Heart left ventricle (tissue), 13 donors: ENCODE measurements around the gene ACSL4.

ENCODE experiments used
- POLR2A ChIP-seq, 2 donors: fragments of 450-650 bp; IDR thresholded peaks; one replicate each; pipeline ENCODE4 v1.6.1; 2017; ENCODE audit warnings: antibody characterized with exemption in 2 of 2, mild to moderate bottlenecking in 2 of 2, moderate library complexity in 2 of 2
- TF ChIP-seq, protein P1 (sequence below), 12 donors: fragments of 200-600 bp; sonication (generic) in 4 of 12; IDR thresholded peaks; one replicate each; pipeline versions ENCODE4 v1.5.0 to v1.8.0; 2018 to 2022; ENCODE audit warnings: antibody characterized with exemption in 12 of 12, mild to moderate bottlenecking in 5 of 12
- donor health status: ischemic (EF 13 %, LVEDD 7.1; RV severe dilation, severe dysfunction).
- donor health status: DM: no; HTN: yes; CAD: no.
- donor health status: DM: no; HTN: no; CAD: no.
- donor health status: ischemic (EF 25% LVEDD 6.9; RV normal size, moderate dysfunction).
- donor health status: ischemic (EF 25% LVEDD 5.7; RV mildly dilated, moderate dysfunction).
- donor health status: ischemic (EF 35%, LVEDD 5.7; RV mildly dilated, moderate dysfunction).
- donor health status: nonischemic (EF 11% LVEDD 7.7; RV severe dilation, severe dysfunction).
- donor health status: DM: yes; HTN: yes; CAD: no.
- donor health status: PGD.
- donor health status: ischemic (EF 29% LVEDD 5.4; RV normal size, mild dysfunction).
- donor health status: nonischemic (EF 23%, LVEDD 6.1; RV moderate dilation, normal function).

DNA sequence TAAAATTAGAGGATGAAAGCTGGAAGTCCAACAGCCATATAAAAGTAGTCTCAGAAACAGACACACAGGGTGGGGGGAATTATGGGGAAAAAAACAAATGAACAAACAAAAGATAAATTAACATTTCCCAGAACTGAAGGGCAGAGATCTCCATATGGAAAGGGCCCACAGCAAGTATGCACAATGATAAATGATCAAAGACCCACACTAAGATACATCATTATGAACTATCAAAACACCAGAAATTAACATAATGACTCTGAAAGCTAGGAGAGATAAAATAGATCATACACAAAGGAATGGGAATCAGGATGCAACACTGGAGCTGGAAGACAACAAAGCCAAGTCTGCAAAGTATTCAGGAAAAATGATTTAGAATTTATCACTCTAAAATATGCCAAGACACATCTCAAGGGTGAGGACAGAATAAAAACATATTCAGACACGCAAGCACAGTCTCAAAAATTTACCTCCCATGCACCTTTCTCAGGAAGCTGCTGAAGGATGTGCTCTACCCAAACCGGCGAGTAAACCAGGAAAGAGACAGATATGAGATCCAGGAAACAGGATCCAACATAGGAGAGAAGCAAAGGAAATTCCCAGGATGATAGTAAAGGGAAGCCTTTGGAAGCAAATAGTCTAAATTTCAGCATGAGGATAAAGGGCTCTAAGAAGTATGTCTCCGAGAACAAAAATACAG, 77.4 kb downstream of the ACSL4 start:
- no peak for TF ChIP-seq POLR2A (IDR thresholded peaks at IDR 0.05)
- TF ChIP-seq, protein P1, sequence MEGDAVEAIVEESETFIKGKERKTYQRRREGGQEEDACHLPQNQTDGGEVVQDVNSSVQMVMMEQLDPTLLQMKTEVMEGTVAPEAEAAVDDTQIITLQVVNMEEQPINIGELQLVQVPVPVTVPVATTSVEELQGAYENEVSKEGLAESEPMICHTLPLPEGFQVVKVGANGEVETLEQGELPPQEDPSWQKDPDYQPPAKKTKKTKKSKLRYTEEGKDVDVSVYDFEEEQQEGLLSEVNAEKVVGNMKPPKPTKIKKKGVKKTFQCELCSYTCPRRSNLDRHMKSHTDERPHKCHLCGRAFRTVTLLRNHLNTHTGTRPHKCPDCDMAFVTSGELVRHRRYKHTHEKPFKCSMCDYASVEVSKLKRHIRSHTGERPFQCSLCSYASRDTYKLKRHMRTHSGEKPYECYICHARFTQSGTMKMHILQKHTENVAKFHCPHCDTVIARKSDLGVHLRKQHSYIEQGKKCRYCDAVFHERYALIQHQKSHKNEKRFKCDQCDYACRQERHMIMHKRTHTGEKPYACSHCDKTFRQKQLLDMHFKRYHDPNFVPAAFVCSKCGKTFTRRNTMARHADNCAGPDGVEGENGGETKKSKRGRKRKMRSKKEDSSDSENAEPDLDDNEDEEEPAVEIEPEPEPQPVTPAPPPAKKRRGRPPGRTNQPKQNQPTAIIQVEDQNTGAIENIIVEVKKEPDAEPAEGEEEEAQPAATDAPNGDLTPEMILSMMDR (IDR thresholded peaks at IDR 0.05) = no peak
